Upper lobe of left lung (tissue), 4 donors: Measurements from ENCODE around the gene HPSE2.

Experiments
- EP300 ChIP-seq, 4 donors: sonication (generic); formaldehyde crosslinking; IDR thresholded peaks; one replicate each; pipeline ENCODE4 v1.5.1; 2017; ENCODE audit warnings: antibody characterized with exemption in 4 of 4, control low read depth in 2 of 4
- POLR2A ChIP-seq, 4 donors: fragments of 450-650 bp; IDR thresholded peaks; one replicate each; pipeline ENCODE4 v1.5.1; 2016 to 2017; ENCODE audit warnings: antibody characterized with exemption in 4 of 4, mild to moderate bottlenecking in 2 of 4
- POLR2AphosphoS5 ChIP-seq, 2 donors: sonication (generic); formaldehyde crosslinking; IDR thresholded peaks; one replicate each; pipeline ENCODE4 v1.5.1; 2017; ENCODE audit warnings: antibody characterized with exemption in 2 of 2
- TF ChIP-seq, protein P1 (sequence below), 6 experiments: fragments of 450-650 bp in 4 of 6; fragments of 200-600 bp in 2 of 6; sonication (generic) in 2 of 6; IDR thresholded peaks; one replicate each; pipeline ENCODE4 v1.5.1; 2016 to 2019; ENCODE audit warnings: antibody characterized with exemption in 6 of 6

DNA sequence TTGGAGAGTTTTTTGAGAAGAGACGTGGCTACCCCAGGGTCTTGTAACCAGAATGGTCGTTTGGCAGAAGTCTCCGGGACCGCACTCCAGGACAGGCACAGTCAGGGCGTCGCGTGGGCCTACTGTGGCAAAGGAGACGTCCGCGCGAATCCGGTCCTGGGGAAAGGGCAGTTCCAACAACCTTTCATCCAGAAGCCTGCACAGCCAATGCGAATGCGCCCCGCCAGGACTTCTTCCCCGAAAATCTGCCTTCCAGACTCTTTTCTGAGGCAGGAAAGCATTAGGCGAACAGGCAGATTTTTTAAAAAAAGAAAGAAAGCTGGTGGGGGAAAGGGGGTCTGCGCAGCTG lies 2.0 kb downstream of the HPSE2 start:
- TF ChIP-seq, protein P1, sequence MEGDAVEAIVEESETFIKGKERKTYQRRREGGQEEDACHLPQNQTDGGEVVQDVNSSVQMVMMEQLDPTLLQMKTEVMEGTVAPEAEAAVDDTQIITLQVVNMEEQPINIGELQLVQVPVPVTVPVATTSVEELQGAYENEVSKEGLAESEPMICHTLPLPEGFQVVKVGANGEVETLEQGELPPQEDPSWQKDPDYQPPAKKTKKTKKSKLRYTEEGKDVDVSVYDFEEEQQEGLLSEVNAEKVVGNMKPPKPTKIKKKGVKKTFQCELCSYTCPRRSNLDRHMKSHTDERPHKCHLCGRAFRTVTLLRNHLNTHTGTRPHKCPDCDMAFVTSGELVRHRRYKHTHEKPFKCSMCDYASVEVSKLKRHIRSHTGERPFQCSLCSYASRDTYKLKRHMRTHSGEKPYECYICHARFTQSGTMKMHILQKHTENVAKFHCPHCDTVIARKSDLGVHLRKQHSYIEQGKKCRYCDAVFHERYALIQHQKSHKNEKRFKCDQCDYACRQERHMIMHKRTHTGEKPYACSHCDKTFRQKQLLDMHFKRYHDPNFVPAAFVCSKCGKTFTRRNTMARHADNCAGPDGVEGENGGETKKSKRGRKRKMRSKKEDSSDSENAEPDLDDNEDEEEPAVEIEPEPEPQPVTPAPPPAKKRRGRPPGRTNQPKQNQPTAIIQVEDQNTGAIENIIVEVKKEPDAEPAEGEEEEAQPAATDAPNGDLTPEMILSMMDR (IDR thresholded peaks at IDR 0.05): no peak
- TF ChIP-seq EP300 (IDR thresholded peaks at IDR 0.05) (no peak), POLR2A (IDR thresholded peaks at IDR 0.05) (no peak), POLR2AphosphoS5 (IDR thresholded peaks at IDR 0.05) (no peak)
